ENCODE results near the gene KCNQ5. TPM values are rescaled to one million over a fixed set of nuclear protein-coding genes. Genes with fewer than 3 reads are reported as not detected.

Gene KCNQ5
- total RNA-seq, 1 experiment from 2014 or later: not detected

DNA sequence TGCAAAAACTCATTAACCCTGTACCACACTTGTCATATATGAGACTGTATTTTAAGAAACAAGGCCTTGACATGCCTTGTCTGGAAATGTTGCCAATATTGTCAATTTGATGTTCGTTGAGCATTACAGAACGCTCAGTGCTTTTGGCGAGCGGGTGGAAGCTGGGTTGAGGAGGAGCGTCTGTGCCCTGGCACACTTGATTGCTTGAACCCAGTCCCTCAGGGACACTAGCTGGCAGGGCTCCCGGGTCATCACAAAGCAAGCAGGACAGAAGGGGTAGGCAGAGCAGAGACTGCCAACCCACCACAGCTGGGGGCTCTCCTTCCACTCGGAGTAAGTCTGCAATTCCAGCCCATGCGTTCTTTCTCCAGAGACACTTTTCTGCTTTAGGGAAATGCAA, 317.1 kb downstream of the KCNQ5 start:
- H3K4me3 ChIP-seq (replicated peaks in 1 of 2; ENCODE audit: low read depth in 1 of 2, low read length in 2 of 2): no peak overlapping the region
- no peak overlapping the region for H2AFZ ChIP-seq (ENCODE audit: low read depth, low read length, poor library complexity, severe bottlenecking)
- ATAC-seq: no peak
- BruUV-seq (replicated peaks): no TSS peak
- no peaks in the 10 kb centered on the region for H3K9me2 ChIP-seq (ENCODE audit: insufficient read depth)
- no peaks in the 10 kb centered on the region for H3K4me1 ChIP-seq (ENCODE audit: control insufficient read depth in 1 of 2, insufficient read depth in 2 of 2, low read length in 2 of 2)
- DNase-seq (ENCODE audit: low read depth, low spot score): no peak
- ChIA-PET RAD21 (ENCODE audit: low non-redundant PET in 1 of 2, low total read pairs in 2 of 2, uncharacterized antibody in 2 of 2, unreplicated experiment in 2 of 2) (no interaction called here), CTCF (no interaction called here), POLR2A (no interaction called here)
- intact Hi-C loops (cut with micrococcal nuclease): no loop called here
- no peak overlapping the region for H3K4me2 ChIP-seq (ENCODE audit: low read length)
- TF ChIP-seq, protein P1, sequence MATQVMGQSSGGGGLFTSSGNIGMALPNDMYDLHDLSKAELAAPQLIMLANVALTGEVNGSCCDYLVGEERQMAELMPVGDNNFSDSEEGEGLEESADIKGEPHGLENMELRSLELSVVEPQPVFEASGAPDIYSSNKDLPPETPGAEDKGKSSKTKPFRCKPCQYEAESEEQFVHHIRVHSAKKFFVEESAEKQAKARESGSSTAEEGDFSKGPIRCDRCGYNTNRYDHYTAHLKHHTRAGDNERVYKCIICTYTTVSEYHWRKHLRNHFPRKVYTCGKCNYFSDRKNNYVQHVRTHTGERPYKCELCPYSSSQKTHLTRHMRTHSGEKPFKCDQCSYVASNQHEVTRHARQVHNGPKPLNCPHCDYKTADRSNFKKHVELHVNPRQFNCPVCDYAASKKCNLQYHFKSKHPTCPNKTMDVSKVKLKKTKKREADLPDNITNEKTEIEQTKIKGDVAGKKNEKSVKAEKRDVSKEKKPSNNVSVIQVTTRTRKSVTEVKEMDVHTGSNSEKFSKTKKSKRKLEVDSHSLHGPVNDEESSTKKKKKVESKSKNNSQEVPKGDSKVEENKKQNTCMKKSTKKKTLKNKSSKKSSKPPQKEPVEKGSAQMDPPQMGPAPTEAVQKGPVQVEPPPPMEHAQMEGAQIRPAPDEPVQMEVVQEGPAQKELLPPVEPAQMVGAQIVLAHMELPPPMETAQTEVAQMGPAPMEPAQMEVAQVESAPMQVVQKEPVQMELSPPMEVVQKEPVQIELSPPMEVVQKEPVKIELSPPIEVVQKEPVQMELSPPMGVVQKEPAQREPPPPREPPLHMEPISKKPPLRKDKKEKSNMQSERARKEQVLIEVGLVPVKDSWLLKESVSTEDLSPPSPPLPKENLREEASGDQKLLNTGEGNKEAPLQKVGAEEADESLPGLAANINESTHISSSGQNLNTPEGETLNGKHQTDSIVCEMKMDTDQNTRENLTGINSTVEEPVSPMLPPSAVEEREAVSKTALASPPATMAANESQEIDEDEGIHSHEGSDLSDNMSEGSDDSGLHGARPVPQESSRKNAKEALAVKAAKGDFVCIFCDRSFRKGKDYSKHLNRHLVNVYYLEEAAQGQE (IDR thresholded peaks at IDR 0.05; ENCODE audit: low read depth): no peak
- TF ChIP-seq, protein P2, sequence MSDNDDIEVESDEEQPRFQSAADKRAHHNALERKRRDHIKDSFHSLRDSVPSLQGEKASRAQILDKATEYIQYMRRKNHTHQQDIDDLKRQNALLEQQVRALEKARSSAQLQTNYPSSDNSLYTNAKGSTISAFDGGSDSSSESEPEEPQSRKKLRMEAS (IDR thresholded peaks at IDR 0.05): no peak
- TF ChIP-seq, protein P3, sequence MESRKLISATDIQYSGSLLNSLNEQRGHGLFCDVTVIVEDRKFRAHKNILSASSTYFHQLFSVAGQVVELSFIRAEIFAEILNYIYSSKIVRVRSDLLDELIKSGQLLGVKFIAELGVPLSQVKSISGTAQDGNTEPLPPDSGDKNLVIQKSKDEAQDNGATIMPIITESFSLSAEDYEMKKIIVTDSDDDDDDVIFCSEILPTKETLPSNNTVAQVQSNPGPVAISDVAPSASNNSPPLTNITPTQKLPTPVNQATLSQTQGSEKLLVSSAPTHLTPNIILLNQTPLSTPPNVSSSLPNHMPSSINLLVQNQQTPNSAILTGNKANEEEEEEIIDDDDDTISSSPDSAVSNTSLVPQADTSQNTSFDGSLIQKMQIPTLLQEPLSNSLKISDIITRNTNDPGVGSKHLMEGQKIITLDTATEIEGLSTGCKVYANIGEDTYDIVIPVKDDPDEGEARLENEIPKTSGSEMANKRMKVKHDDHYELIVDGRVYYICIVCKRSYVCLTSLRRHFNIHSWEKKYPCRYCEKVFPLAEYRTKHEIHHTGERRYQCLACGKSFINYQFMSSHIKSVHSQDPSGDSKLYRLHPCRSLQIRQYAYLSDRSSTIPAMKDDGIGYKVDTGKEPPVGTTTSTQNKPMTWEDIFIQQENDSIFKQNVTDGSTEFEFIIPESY (IDR thresholded peaks at IDR 0.05; ENCODE audit: extremely low read depth, insufficient replicate concordance, low read length): no peak
- TF ChIP-seq EZH2 (IDR thresholded peaks at IDR 0.05): no peak
- no peak for TF ChIP-seq TCF7L2 (IDR thresholded peaks at IDR 0.05; ENCODE audit: borderline replicate concordance, extremely low read depth, insufficient read depth, insufficient read length)
- TF ChIP-seq, protein P4, sequence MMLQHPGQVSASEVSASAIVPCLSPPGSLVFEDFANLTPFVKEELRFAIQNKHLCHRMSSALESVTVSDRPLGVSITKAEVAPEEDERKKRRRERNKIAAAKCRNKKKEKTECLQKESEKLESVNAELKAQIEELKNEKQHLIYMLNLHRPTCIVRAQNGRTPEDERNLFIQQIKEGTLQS (IDR thresholded peaks at IDR 0.05): no peak
- TF ChIP-seq JUND (IDR thresholded peaks at IDR 0.05): no peak
- no peak for TF ChIP-seq EZH2phosphoT487 (IDR thresholded peaks at IDR 0.05; ENCODE audit: borderline replicate concordance)
- TF ChIP-seq SP1 (IDR thresholded peaks at IDR 0.05; ENCODE audit: low read depth): no peak
- no peak for TF ChIP-seq YY1 (IDR thresholded peaks at IDR 0.05; ENCODE audit: extremely low read depth, insufficient replicate concordance, low read depth, low read length)
- no peak for TF ChIP-seq POLR2A (IDR thresholded peaks at IDR 0.05; ENCODE audit: borderline replicate concordance, extremely low read depth, insufficient read depth, insufficient read length)
- TF ChIP-seq SRF (IDR thresholded peaks at IDR 0.05; ENCODE audit: low read depth): no peak
- no peak for TF ChIP-seq POLR2AphosphoS5 (IDR thresholded peaks at IDR 0.05; ENCODE audit: low read depth, low read length)
- no peak for TF ChIP-seq ELF1 (IDR thresholded peaks at IDR 0.05; ENCODE audit: borderline replicate concordance, low read depth)
- no peak for TF ChIP-seq CBX3 (IDR thresholded peaks at IDR 0.05; ENCODE audit: low read depth)
- TF ChIP-seq, protein P5, sequence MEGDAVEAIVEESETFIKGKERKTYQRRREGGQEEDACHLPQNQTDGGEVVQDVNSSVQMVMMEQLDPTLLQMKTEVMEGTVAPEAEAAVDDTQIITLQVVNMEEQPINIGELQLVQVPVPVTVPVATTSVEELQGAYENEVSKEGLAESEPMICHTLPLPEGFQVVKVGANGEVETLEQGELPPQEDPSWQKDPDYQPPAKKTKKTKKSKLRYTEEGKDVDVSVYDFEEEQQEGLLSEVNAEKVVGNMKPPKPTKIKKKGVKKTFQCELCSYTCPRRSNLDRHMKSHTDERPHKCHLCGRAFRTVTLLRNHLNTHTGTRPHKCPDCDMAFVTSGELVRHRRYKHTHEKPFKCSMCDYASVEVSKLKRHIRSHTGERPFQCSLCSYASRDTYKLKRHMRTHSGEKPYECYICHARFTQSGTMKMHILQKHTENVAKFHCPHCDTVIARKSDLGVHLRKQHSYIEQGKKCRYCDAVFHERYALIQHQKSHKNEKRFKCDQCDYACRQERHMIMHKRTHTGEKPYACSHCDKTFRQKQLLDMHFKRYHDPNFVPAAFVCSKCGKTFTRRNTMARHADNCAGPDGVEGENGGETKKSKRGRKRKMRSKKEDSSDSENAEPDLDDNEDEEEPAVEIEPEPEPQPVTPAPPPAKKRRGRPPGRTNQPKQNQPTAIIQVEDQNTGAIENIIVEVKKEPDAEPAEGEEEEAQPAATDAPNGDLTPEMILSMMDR (IDR thresholded peaks at IDR 0.05 in 2 of 3, conservative IDR thresholded peaks at IDR 0.05 in 1 of 3; ENCODE audit: borderline replicate concordance in 1 of 3, insufficient read depth in 1 of 3, low read depth in 2 of 3, low read length in 2 of 3): no peak
- TF ChIP-seq CEBPB (IDR thresholded peaks at IDR 0.05; ENCODE audit: low read depth): no peak
- TF ChIP-seq EGR1 (IDR thresholded peaks at IDR 0.05; ENCODE audit: low read depth): no peak
- TF ChIP-seq RAD21 (IDR thresholded peaks at IDR 0.05; ENCODE audit: low read depth): no peak
- H3K9me3 ChIP-seq (ENCODE audit: control insufficient read depth in 1 of 2, insufficient read depth in 1 of 2, low read depth in 1 of 2, low read length in 2 of 2): no peaks in the 10 kb centered on the region
- no peak overlapping the region for H3K27ac ChIP-seq (ENCODE audit: low read depth, low read length)
- no peaks in the 10 kb centered on the region for H4K20me1 ChIP-seq (ENCODE audit: insufficient read depth)
- no peaks in the 10 kb centered on the region for H3K79me2 ChIP-seq (ENCODE audit: insufficient read depth, low read length)
- no peak overlapping the region for H3K9ac ChIP-seq (ENCODE audit: low read length)
- H3K27me3 ChIP-seq (ENCODE audit: insufficient read depth, low read length): peaks cover 21% of the 10 kb centered on the region
- no peaks in the 10 kb centered on the region for H3K36me3 ChIP-seq (ENCODE audit: control insufficient read depth in 1 of 2, insufficient read depth in 2 of 2, low read length in 2 of 2)

All from HCT116 (cell line).